Upper lobe of left lung (tissue), 4 donors: ENCODE data around the gene CRIP2.

Experiments
- EP300 ChIP-seq, 4 donors: sonication (generic); formaldehyde crosslinking; IDR thresholded peaks; one replicate each; pipeline ENCODE4 v1.5.1; 2017; ENCODE audit warnings: antibody characterized with exemption in 4 of 4, control low read depth in 2 of 4
- POLR2A ChIP-seq, 4 donors: fragments of 450-650 bp; IDR thresholded peaks; one replicate each; pipeline ENCODE4 v1.5.1; 2016 to 2017; ENCODE audit warnings: antibody characterized with exemption in 4 of 4, mild to moderate bottlenecking in 2 of 4
- POLR2AphosphoS5 ChIP-seq, 2 donors: sonication (generic); formaldehyde crosslinking; IDR thresholded peaks; one replicate each; pipeline ENCODE4 v1.5.1; 2017; ENCODE audit warnings: antibody characterized with exemption in 2 of 2
- TF ChIP-seq, protein P1 (sequence below), 6 experiments: fragments of 450-650 bp in 4 of 6; fragments of 200-600 bp in 2 of 6; sonication (generic) in 2 of 6; IDR thresholded peaks; one replicate each; pipeline ENCODE4 v1.5.1; 2016 to 2019; ENCODE audit warnings: antibody characterized with exemption in 6 of 6

GRCh38 chr14:105503935-105504692 is 29.5 kb downstream of the CRIP2 start:
- TF ChIP-seq, protein P1, sequence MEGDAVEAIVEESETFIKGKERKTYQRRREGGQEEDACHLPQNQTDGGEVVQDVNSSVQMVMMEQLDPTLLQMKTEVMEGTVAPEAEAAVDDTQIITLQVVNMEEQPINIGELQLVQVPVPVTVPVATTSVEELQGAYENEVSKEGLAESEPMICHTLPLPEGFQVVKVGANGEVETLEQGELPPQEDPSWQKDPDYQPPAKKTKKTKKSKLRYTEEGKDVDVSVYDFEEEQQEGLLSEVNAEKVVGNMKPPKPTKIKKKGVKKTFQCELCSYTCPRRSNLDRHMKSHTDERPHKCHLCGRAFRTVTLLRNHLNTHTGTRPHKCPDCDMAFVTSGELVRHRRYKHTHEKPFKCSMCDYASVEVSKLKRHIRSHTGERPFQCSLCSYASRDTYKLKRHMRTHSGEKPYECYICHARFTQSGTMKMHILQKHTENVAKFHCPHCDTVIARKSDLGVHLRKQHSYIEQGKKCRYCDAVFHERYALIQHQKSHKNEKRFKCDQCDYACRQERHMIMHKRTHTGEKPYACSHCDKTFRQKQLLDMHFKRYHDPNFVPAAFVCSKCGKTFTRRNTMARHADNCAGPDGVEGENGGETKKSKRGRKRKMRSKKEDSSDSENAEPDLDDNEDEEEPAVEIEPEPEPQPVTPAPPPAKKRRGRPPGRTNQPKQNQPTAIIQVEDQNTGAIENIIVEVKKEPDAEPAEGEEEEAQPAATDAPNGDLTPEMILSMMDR (IDR thresholded peaks at IDR 0.05): no peak
- TF ChIP-seq EP300 (IDR thresholded peaks at IDR 0.05) (no peak), POLR2A (IDR thresholded peaks at IDR 0.05) (no peak), POLR2AphosphoS5 (IDR thresholded peaks at IDR 0.05) (no peak)
